NCI-H748 treated with DMSO at 0.1 percent for 48 hours (cell line): ENCODE measurements around the gene SARDH.
A peak's percentile ranks its signal among the peaks of the same experiment; 100 is the strongest.

ENCODE experiments used
- DNase-seq: peaks from one replicate; lab custom pipeline; 2025; lab: John Stamatoyannopoulos, UW

Gene SARDH

GRCh38 chr9:133733421-133733795, 4.7 kb downstream of the SARDH start:
- no peak for DNase-seq

- DNase-seq: no peak
These were observed 5.3 kb downstream of the SARDH start for GRCh38 chr9:133732639-133733408.

- DNase-seq: no peak
These were observed 6.1 kb downstream of the SARDH start for GRCh38 chr9:133731876-133732638.

GRCh38 chr9:133730994-133731715, 7.0 kb downstream of the SARDH start:
- DNase-seq: no peak

- DNase-seq: no peak
These were observed 8.4 kb downstream of the SARDH start for GRCh38 chr9:133729617-133730281.

- DNase-seq: no peak
These were observed 9.1 kb downstream of the SARDH start for GRCh38 chr9:133728856-133729616.

GRCh38 chr9:133727876-133728441, 10.2 kb downstream of the SARDH start:
- DNase-seq: no peak

GRCh38 chr9:133727277-133727875, 10.8 kb downstream of the SARDH start:
- no peak for DNase-seq

- peak; percentile 55 for DNase-seq
These were observed 11.5 kb downstream of the SARDH start for GRCh38 chr9:133726401-133727276.

GRCh38 chr9:133725886-133726285, 12.3 kb downstream of the SARDH start:
- no peak for DNase-seq

GRCh38 chr9:133718563-133719315, 19.4 kb downstream of the SARDH start:
- DNase-seq: no peak

GRCh38 chr9:133717113-133718031, 20.8 kb downstream of the SARDH start:
- no peak for DNase-seq

GRCh38 chr9:133716564-133717112, 21.5 kb downstream of the SARDH start:
- no peak for DNase-seq

- DNase-seq: no peak
These were observed 22.1 kb downstream of the SARDH start for GRCh38 chr9:133715866-133716563.

- DNase-seq: no peak
These were observed 22.8 kb downstream of the SARDH start for GRCh38 chr9:133715295-133715865.

GRCh38 chr9:133714606-133715294, 23.4 kb downstream of the SARDH start:
- no peak for DNase-seq
